Bone marrow (tissue), 2 donors: ENCODE data around the gene TMEM269.
"Not testable (repeated sequence)": the region's sequence is repeated elsewhere in the genome, so short reads cannot be mapped to it uniquely, and the experiment has no call there.

Experiments
- DNase-seq, 2 donors: peaks; one replicate each; lab custom pipeline; 2025; lab: John Stamatoyannopoulos, UW

TMEM269 gene

GRCh38 chr1:42748021-42748420 is 36.8 kb upstream of the TMEM269 start:
- DNase-seq: no peak

- no peak for DNase-seq
Observed at GRCh38 chr1:42748461-42749410, 36.1 kb upstream of the TMEM269 start.

- DNase-seq: no peak
Observed at GRCh38 chr1:42750041-42750440, 34.8 kb upstream of the TMEM269 start.

- DNase-seq: not testable (repeated sequence)
Observed at GRCh38 chr1:42751511-42752070, 33.2 kb upstream of the TMEM269 start.

- DNase-seq: no peak
Observed at GRCh38 chr1:42752284-42752683, 32.5 kb upstream of the TMEM269 start.

GRCh38 chr1:42753070-42753469 is 31.7 kb upstream of the TMEM269 start:
- no peak for DNase-seq

- peak in 1 of 2 donors; percentile 46 for DNase-seq
Observed at GRCh38 chr1:42756956-42757891, 27.6 kb upstream of the TMEM269 start.

- no peak for DNase-seq
Observed at GRCh38 chr1:42757892-42758275, 26.9 kb upstream of the TMEM269 start.

GRCh38 chr1:42758641-42759040 is 26.1 kb upstream of the TMEM269 start:
- no peak for DNase-seq

GRCh38 chr1:42759114-42759513 is 25.7 kb upstream of the TMEM269 start:
- no peak for DNase-seq

GRCh38 chr1:42761567-42761966 is 23.2 kb upstream of the TMEM269 start:
- DNase-seq: no peak

GRCh38 chr1:42762269-42762668 is 22.5 kb upstream of the TMEM269 start:
- DNase-seq: no peak

GRCh38 chr1:42765269-42765668 is 19.5 kb upstream of the TMEM269 start:
- no peak for DNase-seq

GRCh38 chr1:42765832-42766740 is 18.7 kb upstream of the TMEM269 start:
- DNase-seq: peak in 1 of 2 donors; percentile 51

- DNase-seq: peak; percentile 92 to 97
Observed at GRCh38 chr1:42766741-42767509, 17.9 kb upstream of the TMEM269 start, which contains the start of the genes C1orf50 and P3H1. TSS of gene C1orf50 (plus strand) at chr1:42767249. CDS start at chr1:42767312, 63 bp downstream. TSS of gene P3H1 (minus strand) at chr1:42767028. CDS start at chr1:42766971, 57 bp downstream.

- DNase-seq: no peak
Observed at GRCh38 chr1:42767510-42768000, 17.2 kb upstream of the TMEM269 start.

GRCh38 chr1:42768172-42768571 is 16.6 kb upstream of the TMEM269 start:
- DNase-seq: no peak

GRCh38 chr1:42769811-42770210 is 15.0 kb upstream of the TMEM269 start:
- no peak for DNase-seq

- no peak for DNase-seq
Observed at GRCh38 chr1:42773420-42773819, 11.4 kb upstream of the TMEM269 start.

- DNase-seq: no peak
Observed at GRCh38 chr1:42774928-42775526, 9.8 kb upstream of the TMEM269 start.
